ENCODE measurements around the gene KRTAP4-11.

GRCh38 chr17:41071606-41072360 is 46.4 kb downstream of the KRTAP4-11 start:
- TF ChIP-seq, protein P1, sequence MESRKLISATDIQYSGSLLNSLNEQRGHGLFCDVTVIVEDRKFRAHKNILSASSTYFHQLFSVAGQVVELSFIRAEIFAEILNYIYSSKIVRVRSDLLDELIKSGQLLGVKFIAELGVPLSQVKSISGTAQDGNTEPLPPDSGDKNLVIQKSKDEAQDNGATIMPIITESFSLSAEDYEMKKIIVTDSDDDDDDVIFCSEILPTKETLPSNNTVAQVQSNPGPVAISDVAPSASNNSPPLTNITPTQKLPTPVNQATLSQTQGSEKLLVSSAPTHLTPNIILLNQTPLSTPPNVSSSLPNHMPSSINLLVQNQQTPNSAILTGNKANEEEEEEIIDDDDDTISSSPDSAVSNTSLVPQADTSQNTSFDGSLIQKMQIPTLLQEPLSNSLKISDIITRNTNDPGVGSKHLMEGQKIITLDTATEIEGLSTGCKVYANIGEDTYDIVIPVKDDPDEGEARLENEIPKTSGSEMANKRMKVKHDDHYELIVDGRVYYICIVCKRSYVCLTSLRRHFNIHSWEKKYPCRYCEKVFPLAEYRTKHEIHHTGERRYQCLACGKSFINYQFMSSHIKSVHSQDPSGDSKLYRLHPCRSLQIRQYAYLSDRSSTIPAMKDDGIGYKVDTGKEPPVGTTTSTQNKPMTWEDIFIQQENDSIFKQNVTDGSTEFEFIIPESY (IDR thresholded peaks at IDR 0.05), result no peak
- TF ChIP-seq DPF2 (IDR thresholded peaks at IDR 0.05), result no peak
- no peak for TF ChIP-seq POLR2AphosphoS5 (IDR thresholded peaks at IDR 0.05; ENCODE audit: low read length)
